HCT116 (cell line): Measurements from ENCODE around the gene SPIB.
A peak's percentile ranks its signal among the peaks of the same experiment; 100 is the strongest.

Experiments
- EZH2phosphoT487 ChIP-seq: fragments of 200-600 bp; IDR thresholded peaks from 2 replicates; pipeline ENCODE4 v1.6.1; 2018; ENCODE audit warnings: antibody characterized with exemption, borderline replicate concordance
- POLR2A ChIP-seq: IDR thresholded peaks from 2 replicates; pipeline ENCODE4 v1.7.0; 2011; ENCODE audit warnings: borderline replicate concordance; ENCODE audit not compliant: insufficient read depth, insufficient read length; ENCODE audit errors: extremely low read depth
- TF ChIP-seq, protein P1 (sequence below), 3 experiments: fragments of 200-600 bp in 1 of 3; sonication (generic) in 1 of 3; IDR thresholded peaks in 2 of 3; conservative IDR thresholded peaks in 1 of 3; 2 replicates each; pipeline ENCODE4 v1.5.1; 2012 to 2017; ENCODE audit warnings: low read depth in 2 of 3, low read length in 2 of 3, antibody characterized with exemption in 1 of 3, borderline replicate concordance in 1 of 3, control low read depth in 1 of 3, mild to moderate bottlenecking in 1 of 3, mixed read lengths in 1 of 3, mixed run types in 1 of 3, moderate library complexity in 1 of 3; ENCODE audit not compliant: insufficient read depth in 1 of 3
- TF ChIP-seq, protein P2 (sequence below): IDR thresholded peaks from 2 replicates; pipeline ENCODE4 v1.6.1; 2012

DNA sequence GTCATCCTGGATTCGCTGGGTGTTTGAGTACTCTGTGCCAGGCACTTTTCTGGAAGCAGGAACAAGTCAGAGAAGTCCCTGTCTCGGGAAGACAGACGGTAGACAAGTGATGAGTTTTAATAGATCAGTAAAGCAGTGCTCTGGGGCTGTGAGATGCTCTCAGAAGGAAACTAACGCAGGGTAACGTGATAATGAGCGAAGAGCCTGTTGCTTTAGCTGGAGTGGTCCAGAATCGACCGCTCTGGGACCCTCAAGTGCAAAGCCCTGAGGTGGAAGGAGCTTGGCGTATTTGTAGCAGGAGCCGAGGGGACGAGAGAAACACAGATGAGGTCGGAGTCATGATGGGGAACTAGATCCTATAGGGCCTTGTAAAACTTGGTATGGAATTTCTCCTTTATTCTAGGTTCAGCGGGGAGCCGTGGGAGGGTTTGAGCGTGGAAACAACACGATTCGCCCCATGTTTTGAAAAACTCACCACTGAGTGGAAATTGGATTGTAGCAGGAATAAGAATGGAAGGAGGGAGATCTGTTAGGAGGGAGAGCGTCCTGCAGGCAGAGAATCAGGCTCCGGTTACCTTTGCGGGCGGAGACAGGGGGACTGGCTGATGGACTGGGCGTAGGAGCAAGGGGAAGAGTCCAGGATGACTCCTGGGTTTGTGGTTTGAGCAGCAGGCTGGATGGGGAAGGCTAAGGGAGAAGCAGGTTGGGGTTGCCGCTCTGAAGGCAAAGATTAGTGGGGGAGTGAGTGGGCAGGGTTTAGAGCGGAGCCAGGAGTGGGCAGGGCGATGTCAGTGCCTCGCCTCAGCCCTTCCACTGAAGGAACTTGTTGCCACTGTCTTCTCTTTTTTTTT, 33.8 kb upstream of the SPIB start:
- no peak for TF ChIP-seq EZH2phosphoT487
- TF ChIP-seq, protein P1, sequence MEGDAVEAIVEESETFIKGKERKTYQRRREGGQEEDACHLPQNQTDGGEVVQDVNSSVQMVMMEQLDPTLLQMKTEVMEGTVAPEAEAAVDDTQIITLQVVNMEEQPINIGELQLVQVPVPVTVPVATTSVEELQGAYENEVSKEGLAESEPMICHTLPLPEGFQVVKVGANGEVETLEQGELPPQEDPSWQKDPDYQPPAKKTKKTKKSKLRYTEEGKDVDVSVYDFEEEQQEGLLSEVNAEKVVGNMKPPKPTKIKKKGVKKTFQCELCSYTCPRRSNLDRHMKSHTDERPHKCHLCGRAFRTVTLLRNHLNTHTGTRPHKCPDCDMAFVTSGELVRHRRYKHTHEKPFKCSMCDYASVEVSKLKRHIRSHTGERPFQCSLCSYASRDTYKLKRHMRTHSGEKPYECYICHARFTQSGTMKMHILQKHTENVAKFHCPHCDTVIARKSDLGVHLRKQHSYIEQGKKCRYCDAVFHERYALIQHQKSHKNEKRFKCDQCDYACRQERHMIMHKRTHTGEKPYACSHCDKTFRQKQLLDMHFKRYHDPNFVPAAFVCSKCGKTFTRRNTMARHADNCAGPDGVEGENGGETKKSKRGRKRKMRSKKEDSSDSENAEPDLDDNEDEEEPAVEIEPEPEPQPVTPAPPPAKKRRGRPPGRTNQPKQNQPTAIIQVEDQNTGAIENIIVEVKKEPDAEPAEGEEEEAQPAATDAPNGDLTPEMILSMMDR (IDR thresholded peaks at IDR 0.05 in 2 of 3, conservative IDR thresholded peaks at IDR 0.05 in 1 of 3; ENCODE audit: borderline replicate concordance in 1 of 3, insufficient read depth in 1 of 3, low read depth in 2 of 3, low read length in 2 of 3), result no peak
- no peak for TF ChIP-seq POLR2A
- TF ChIP-seq, protein P2, sequence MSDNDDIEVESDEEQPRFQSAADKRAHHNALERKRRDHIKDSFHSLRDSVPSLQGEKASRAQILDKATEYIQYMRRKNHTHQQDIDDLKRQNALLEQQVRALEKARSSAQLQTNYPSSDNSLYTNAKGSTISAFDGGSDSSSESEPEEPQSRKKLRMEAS, result 0 out of 2 replicates have a peak, but pooled peaks have one; percentile 44
